WERI-Rb-1 (cell line): Measurements from ENCODE around the gene BCAS3.

Experiments used
- DNase-seq: peaks from one replicate; pipeline ENCODE4 v3.0.0-alpha.2; 2020
- H3K27ac ChIP-seq: fragments of 250-450 bp; sonication (Bioruptor Pico); 2 replicates; pipeline ENCODE4 v1.5.1; 2020; ENCODE audit warnings: mild to moderate bottlenecking, moderate library complexity
- H3K27me3 ChIP-seq: fragments of 250-450 bp; sonication (Bioruptor Pico); 2 replicates; pipeline ENCODE4 v1.5.1; 2021; ENCODE audit warnings: mild to moderate bottlenecking, low read depth, moderate library complexity; ENCODE audit not compliant: insufficient read depth, severe bottlenecking
- H3K36me3 ChIP-seq: fragments of 250-450 bp; sonication (Bioruptor Pico); 2 replicates; pipeline ENCODE4 v1.5.1; 2020; ENCODE audit warnings: mild to moderate bottlenecking, moderate library complexity
- H3K4me3 ChIP-seq: 2 replicates; pipeline ENCODE4 v1.5.1; 2011; ENCODE audit warnings: low read depth, mild to moderate bottlenecking, control low read depth, low read length
- H3K9me3 ChIP-seq: fragments of 250-450 bp; sonication (Bioruptor Pico); 2 replicates; pipeline ENCODE4 v1.5.1; 2021; ENCODE audit warnings: mild to moderate bottlenecking, moderate library complexity; ENCODE audit not compliant: severe bottlenecking
- TF ChIP-seq, protein P1 (sequence below): IDR thresholded peaks from 2 replicates; pipeline ENCODE4 v1.5.1; 2011; ENCODE audit warnings: low read depth, mild to moderate bottlenecking, control low read depth, inconsistent platforms, low read length

BCAS3 gene

DNA sequence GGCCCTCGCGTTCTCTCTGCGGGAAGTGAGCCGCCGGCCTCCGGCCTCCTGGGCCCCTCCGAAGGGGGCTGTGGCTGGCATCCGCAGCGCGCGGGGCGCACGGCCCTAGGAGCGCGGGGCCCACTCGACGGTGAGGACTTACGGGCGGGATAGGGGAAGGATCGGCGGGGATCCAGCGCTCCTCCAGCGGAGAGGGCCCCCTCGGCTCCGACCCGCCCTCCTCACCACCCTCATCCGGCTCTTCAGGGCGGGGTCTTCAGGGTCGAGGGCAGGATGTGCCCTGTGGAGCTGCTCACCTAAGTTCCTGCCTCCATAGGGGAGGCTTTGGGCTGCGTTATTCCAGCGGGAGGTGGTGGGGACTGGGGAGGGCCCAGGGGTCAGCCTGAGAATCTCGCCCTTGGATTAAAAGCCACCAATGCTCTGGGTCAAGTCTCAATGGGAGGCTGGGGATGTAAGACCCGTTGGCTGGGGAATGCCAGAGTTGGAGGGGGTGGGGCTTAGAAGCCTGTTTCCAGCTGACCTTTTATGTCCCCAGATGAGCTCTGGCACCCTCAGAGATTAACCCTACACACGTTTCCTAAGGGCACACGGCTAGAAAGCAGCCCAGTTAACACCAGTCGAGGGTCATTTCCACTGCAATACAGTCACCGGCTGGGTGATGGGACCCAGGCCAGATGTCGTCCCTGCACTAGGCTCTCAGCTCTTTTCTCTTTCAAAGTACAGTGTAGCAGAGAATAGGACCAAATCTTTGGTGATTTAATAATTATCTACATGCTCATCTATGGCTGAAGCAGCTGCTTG is 735.4 kb downstream of the BCAS3 start:
- Histone ChIP-seq H3K4me3 (peak overlapping the region; percentile 91), H3K9me3 (no peaks in the 10 kb centered on the region), H3K36me3 (no peaks in the 10 kb centered on the region), H3K27me3 (peaks cover 8% of the 10 kb centered on the region), H3K27ac (peak overlapping the region; percentile 92)
- peak; percentile 64 for DNase-seq
- TF ChIP-seq, protein P1, sequence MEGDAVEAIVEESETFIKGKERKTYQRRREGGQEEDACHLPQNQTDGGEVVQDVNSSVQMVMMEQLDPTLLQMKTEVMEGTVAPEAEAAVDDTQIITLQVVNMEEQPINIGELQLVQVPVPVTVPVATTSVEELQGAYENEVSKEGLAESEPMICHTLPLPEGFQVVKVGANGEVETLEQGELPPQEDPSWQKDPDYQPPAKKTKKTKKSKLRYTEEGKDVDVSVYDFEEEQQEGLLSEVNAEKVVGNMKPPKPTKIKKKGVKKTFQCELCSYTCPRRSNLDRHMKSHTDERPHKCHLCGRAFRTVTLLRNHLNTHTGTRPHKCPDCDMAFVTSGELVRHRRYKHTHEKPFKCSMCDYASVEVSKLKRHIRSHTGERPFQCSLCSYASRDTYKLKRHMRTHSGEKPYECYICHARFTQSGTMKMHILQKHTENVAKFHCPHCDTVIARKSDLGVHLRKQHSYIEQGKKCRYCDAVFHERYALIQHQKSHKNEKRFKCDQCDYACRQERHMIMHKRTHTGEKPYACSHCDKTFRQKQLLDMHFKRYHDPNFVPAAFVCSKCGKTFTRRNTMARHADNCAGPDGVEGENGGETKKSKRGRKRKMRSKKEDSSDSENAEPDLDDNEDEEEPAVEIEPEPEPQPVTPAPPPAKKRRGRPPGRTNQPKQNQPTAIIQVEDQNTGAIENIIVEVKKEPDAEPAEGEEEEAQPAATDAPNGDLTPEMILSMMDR: no peak

DNA sequence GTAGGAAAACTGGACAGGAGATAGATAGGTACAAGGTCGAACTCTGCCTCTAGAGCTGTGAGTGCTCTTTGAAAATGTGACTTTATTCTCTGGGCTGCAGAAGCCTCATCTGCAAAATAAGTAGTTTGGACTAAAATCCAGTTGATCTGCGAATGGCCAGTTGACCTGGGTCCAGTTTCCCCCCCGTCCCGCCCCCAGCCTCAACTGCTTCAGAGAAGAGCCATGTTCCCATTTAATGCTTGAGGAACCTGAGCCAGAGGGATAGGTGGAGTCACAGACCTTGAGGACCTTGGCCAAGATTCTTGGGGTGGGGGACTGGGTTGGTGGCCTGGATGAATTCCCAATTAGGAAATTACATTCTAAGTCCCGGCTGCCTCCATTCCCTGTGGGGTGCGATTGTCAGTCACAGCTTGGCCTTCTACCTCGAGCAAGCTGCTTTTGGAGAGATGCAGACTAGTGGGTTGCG is 736.0 kb downstream of the BCAS3 start:
- DNase-seq: no peak
- H3K27ac ChIP-seq: no peak overlapping the region; the same call in 1 of the 2 replicates
- H3K36me3 ChIP-seq: no peaks in the 10 kb centered on the region
- H3K27me3 ChIP-seq: peaks cover 8% of the 10 kb centered on the region
- TF ChIP-seq, protein P1: no peak
- no peak overlapping the region for H3K4me3 ChIP-seq
- no peaks in the 10 kb centered on the region for H3K9me3 ChIP-seq

DNA sequence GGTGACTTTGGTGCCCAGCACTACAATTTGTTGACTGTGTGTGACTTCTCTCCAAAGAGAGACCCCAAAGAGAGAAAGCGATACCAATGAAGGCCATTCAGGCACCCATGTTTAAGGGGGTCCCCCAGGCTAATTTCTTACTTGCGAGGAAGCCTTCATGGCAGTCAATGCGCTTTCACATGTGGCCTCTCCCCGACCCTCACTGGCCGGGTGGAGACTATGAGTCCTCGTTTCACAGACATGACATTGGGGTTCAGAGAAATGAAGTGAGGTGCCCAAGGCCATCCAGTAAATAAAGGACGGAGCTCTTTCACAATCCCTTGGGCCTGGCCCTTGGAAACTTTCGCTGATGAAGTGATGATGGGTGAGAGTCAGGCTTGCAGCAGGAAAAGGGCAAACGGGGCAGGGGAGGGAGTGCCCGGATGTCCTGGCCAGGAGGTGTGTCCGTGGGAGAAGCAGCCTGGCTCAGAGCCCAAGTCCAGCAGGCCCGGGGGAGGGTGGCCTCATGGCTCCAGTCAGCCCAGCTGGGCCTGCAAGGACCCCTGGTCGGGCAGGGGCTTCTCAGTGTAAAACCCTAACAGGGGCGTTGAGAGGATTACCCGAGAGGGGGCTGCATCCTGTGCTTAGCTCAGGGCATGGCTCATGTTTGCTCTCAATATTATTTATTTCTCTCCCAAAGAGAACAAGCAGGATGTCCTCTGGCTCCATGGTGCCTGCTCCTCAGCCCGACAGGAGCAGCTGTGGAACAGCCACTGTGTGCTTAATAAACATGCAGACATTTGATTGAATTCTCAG is 736.7 kb downstream of the BCAS3 start:
- peak; percentile 14 for DNase-seq

DNA sequence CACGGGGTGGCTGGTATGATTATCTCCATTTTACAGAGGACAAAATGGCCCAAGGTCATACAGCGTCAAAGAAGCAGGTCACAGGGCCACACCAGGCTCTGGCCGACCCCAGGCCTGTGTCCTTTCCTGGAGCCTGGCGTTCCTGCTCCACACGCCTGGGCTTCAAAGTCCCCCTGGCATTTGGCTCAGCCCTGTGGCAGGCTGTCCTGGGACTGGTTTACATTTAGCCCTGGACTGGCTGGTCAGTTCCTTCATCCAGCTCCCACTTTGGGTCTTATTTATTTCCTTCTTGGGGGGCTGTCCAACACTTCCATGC is 737.2 kb downstream of the BCAS3 start:
- Histone ChIP-seq H3K36me3 (no peaks in the 10 kb centered on the region), H3K27ac (no peak overlapping the region), H3K9me3 (no peaks in the 10 kb centered on the region), H3K27me3 (peaks cover 5% of the 10 kb centered on the region), H3K4me3 (no peak overlapping the region)
- no peak for DNase-seq
- TF ChIP-seq, protein P1: no peak

More for the DNA sequence above, 736.7 kb downstream of the BCAS3 start:
- H3K27ac ChIP-seq: no peak overlapping the region
- peaks cover 8% of the 10 kb centered on the region for H3K27me3 ChIP-seq
- TF ChIP-seq, protein P1: no peak
- H3K36me3 ChIP-seq: no peaks in the 10 kb centered on the region
- H3K9me3 ChIP-seq: no peaks in the 10 kb centered on the region
- no peak overlapping the region for H3K4me3 ChIP-seq

DNA sequence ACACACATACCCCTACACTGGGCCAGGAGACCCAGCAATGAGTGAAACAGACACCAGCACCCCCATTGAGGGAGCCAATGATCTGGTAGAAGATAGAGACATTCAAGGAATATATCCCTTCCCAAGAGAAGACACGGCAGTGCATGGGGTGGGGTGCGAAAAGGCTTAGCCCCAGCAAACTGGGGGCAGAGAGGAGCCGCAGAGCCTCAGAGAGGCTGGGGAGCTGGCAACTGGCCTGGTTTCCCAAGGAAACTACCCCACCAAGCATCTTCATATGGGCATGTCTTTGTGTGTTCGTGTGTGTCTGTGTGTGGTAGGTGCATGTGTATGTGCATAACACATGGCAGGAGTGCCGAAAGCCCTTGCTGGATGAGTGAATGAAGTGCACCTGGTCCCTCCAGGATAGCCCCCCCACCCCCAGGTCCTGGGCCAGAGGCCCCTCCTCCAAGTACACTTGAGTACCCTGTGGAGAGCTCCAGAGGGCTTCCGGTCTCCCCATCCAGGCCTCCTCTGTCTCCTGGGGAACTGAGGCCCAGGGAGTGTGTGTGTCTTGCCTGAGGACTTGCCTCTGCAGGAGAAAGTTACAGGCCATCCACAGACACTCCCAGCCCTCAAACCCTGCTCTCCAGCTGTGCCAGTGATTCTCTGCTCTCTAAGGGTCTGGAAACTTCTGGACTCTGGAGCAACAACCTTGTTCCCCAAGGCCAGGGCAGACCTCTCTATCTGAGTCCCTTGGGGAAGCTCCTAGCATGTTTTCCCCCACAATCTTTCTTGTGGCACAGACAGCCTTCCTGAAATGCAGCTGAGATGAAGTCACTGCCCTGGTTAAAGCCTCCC is 737.9 kb downstream of the BCAS3 start:
- Histone ChIP-seq H3K4me3 (no peak overlapping the region), H3K27me3 (no peaks in the 10 kb centered on the region), H3K9me3 (no peaks in the 10 kb centered on the region), H3K36me3 (no peaks in the 10 kb centered on the region), H3K27ac (no peak overlapping the region)
- TF ChIP-seq, protein P1: no peak
- DNase-seq: no peak
